ENCODE results near the gene ENTPD5.

DNA sequence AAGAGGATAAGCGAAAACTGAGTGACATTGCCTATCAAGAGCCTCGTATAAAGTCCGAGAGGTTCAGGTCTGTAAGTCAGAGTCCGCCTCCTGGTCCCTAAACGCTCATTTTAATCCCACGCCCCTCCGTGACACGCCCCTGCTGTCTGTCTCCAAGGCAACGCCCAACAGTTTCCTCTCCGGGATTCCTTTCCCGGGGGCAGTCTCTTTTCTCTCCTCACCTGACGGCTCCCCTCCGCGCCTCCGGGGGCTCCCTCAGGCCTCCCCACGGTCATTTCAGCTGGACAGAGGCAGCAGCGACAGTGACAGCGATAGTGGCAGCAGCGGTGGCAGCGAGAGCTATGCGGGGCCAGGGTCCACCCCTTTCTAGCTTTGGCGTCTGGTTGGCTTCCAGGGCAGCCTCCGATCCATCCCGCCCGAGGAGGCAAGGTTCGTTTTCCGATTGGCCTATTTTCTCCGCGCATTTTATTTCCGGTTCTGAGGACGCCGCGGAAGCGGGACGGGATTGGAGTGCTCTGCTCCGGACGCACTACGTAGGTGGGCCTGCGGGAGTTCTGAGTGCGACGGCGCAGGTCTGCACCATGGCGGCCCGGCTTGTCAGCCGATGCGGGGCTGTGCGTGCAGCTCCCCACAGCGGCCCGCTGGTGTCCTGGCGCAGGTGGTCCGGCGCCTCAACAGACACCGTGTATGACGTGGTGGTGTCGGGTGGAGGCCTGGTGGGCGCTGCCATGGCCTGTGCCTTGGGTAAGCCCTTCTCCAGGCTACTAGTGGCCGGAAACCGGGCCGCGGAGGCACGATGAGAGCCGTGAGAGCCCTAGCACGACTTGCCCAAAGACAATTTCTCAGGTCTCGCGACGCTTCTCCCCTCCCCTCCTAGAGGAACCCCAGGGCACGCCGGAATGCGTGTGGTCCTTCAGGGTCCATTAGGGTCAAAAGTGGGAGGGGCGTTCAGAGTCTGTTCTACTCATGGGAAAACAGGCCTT lies 69.0 kb downstream of the ENTPD5 start, which contains the start of the genes COQ6 and FAM161B:
- TF ChIP-seq GATA3 (IDR thresholded peaks at IDR 0.05; ENCODE audit: low read depth, low read length) (no peak), GATA2 (IDR thresholded peaks at IDR 0.05; ENCODE audit: low read depth, low read length) (no peak)

Measured in SH-SY5Y (cell line).